Activated T-helper 9 cell treated with anti-CD3 and anti-CD28 coated beads, Interleukin-2, amount 50 U/mL, for 16 hours (primary cell): ENCODE results near the gene TMEM145.

ENCODE experiments used
- DNase-seq: peaks from one replicate; pipeline ENCODE4 v3.0.0-alpha.2; 2020; ENCODE audit warnings: low read depth

TMEM145 gene

GRCh38 chr19:42361545-42361910, 48.4 kb downstream of the TMEM145 start:
- DNase-seq, result no peak

DNA sequence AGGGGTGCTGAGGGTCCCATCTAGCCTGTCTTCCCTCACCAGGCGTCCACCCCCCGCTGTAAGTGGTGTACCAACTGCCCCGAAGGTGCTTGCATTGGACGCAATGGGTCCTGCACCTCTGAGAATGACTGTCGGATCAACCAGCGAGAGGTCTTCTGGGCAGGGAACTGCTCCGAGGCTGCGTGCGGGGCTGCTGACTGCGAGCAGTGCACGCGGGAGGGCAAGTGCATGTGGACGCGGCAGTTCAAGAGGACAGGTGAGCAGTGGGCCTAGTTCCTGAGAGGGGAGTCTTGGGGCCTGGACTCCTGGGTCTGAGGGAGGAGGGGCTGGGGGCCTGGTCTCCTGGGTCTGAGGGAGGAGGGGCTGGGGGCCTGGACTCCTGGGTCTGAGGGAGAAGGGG, 49.2 kb downstream of the TMEM145 start:
- DNase-seq, result no peak

GRCh38 chr19:42362891-42363440, 49.9 kb downstream of the TMEM145 start:
- no peak for DNase-seq

DNA sequence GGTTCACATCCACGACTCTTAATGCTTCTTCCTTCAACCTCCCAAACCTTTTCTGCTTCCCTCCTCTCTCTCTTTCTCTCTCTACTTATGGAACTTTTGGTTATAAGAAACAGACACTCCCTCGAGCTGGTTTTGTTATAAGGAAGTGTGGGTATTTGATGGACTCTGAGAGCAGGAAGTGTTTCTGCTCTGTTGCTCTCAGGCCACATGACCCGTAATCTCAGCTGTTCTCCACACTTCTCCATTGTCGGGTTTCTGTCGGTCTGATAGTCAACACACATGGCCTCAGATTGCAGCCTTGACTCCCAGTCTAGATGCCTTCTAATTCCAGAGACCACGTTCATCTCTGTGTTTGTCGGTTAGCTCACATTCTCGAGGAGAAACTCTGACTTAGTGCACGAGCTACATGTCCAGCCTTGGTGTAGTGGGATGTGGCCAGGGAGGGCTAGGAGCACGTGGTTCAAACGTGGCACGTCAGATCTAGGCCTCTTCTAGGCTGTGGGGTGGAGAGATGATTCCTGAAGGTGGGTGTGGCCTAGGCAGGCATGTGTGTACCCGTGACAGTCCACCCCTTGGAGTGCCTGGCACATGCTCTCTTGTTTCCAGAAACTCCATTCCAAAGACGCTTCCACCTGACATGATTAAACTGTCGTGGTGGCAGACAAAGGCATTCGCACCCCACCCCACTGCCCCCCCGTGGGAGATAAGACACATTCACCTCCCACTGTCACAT, 50.7 kb downstream of the TMEM145 start:
- DNase-seq, result no peak

DNA sequence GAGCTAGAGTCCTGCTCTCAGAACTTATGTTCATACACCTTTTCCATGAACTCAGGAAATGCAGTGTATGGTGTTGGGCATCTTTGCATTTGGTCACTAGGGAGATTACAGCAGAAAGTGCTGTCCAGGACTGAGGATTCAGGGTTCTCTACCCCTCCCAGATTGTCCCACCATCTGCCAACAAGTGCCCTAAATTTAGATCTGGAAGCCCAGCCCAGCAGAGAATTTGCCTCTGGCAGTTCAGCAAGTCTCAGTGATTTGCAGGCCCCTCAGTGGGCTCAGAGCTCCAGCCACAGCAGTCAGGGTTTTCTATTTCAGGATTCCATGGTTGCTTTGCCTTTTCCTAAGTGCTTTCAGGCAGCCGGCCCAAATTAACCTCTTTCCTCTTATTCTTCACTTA, 53.6 kb downstream of the TMEM145 start:
- no peak for DNase-seq

DNA sequence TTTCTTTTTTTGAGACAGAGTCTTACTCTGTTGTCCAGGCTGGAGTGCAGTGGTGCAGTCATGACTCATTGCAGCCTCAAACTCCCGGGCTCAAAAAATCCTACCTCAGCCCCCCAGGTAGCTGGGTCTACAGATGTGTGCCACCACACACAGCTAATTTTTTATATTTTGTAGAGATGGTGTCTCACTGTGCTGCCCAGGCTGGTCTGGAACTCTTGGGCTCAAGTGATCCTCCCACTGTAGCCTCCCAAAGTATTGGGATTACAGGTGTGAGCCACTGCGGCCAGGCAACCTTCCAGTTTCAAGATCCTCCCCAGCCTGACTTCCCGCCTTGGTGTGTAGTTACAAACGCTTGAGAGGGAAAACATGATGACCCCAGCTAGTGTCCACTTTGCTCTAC, 54.8 kb downstream of the TMEM145 start:
- no peak for DNase-seq

GRCh38 chr19:42368360-42368759, 55.3 kb downstream of the TMEM145 start:
- DNase-seq, result no peak

DNA sequence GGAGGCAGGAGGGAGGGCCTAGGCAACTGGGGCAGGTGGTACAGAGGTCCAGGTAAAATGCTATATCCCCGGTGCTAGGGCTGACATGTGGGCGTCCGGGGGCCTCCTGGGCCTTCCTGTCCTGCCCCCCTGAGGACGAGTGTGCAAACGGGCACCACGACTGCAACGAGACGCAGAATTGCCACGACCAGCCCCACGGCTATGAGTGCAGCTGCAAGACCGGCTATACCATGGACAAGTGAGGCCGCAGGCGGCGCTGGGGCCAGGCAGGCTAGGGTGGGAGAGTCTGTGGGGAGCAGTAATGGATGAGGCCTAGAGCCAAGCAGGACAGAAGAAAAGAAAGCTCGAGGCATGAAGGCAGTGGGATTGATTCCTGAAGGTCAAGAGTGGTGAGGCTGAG, 55.7 kb downstream of the TMEM145 start:
- DNase-seq, result no peak

DNA sequence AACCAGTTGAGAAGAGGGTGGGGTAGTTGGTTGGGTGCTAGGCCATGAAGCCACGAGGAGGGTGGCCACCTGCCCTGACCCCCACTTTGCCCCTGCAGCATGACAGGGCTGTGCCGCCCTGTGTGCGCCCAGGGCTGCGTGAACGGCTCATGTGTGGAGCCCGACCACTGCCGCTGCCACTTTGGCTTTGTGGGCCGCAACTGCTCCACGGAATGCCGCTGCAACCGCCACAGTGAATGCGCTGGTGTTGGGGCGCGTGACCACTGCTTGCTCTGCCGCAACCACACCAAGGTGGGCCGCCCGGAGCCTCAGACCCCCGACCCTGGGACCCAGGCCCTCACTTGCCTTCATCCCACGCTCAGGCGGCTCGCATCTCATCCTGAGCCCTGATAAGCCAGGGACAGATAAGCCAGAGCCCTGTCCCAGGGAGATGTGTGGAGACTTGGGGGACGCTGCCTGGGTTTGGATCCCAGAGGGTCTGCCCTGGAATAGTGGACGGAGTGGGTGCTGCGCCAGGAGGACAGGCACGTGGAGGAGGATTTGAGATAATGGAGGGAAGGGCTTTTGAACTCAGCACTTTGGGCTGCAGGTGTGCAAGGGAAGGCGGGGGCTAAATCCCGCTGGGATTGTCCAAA, 56.4 kb downstream of the TMEM145 start:
- no peak for DNase-seq

GRCh38 chr19:42370068-42370520, 57.0 kb downstream of the TMEM145 start:
- DNase-seq, result no peak

- no peak for DNase-seq
Measured at GRCh38 chr19:42370626-42371175, 57.6 kb downstream of the TMEM145 start.
